HEK293 (cell line): ENCODE data around the gene TNP2.

ENCODE experiments used
- CTCF ChIA-PET: fragments of 350-600 bp; formaldehyde crosslinking; extraction: SDS; loops from one replicate; lab custom pipeline; 2021; ENCODE audit warnings: antibody characterized with exemption; lab: Yijun Ruan, JAX
- POLR2A ChIA-PET: fragments of 300-600 bp; formaldehyde crosslinking; extraction: SDS; loops from one replicate; lab custom pipeline; 2020; ENCODE audit warnings: antibody characterized with exemption, inconsistent platforms; lab: Yijun Ruan, JAX
- H3K27ac ChIP-seq: fragments of 200-500 bp; sonication (Bioruptor generic); 2 replicates; pipeline ENCODE4 v1.5.1; 2014; ENCODE audit warnings: low read depth, low read length, control low read depth, inconsistent platforms; ENCODE audit errors: extremely low read depth
- H3K36me3 ChIP-seq, 2 experiments: fragments of 200-500 bp in 1 of 2; sonication (Bioruptor generic) in 1 of 2; 1 replicate in 1 of 2; 2 replicates in 1 of 2; pipeline ENCODE4 v1.5.1; 2014 to 2017; ENCODE audit warnings: inconsistent platforms in 2 of 2, low read length in 2 of 2; ENCODE audit not compliant: control insufficient read depth in 2 of 2, insufficient read depth in 1 of 2
- H3K4me1 ChIP-seq: fragments of 200-500 bp; sonication (Bioruptor generic); 2 replicates; pipeline ENCODE4 v1.5.1; 2014; ENCODE audit warnings: mild to moderate bottlenecking, low read length, inconsistent platforms; ENCODE audit not compliant: control insufficient read depth, insufficient read depth
- H3K4me3 ChIP-seq: 2 replicates; pipeline ENCODE4 v1.5.1; 2011; ENCODE audit warnings: low read depth, mild to moderate bottlenecking, control low read depth, low read length, moderate library complexity
- H3K9me3 ChIP-seq: fragments of 200-500 bp; sonication (Bioruptor generic); 2 replicates; pipeline ENCODE4 v1.5.1; 2014; ENCODE audit warnings: low read depth, low read length, inconsistent platforms; ENCODE audit not compliant: control insufficient read depth, insufficient read depth
- FEZF1 ChIP-seq: fragments of 450-650 bp; formaldehyde crosslinking; IDR thresholded peaks from 2 replicates; pipeline ENCODE4 v1.5.1; 2016; ENCODE audit warnings: missing biosample characterization, missing genetic modification characterization
- HOXD13 ChIP-seq: sonication (generic); formaldehyde crosslinking; IDR thresholded peaks from 2 replicates; pipeline ENCODE4 v1.8.0; 2022; ENCODE audit warnings: missing genetic modification reagents, borderline replicate concordance
- IKZF3 ChIP-seq: fragments of 450-650 bp; IDR thresholded peaks from 2 replicates; pipeline ENCODE4 v1.5.0; 2018; ENCODE audit warnings: missing biosample characterization, mild to moderate bottlenecking, missing genetic modification characterization, moderate library complexity
- ZBTB7A ChIP-seq: fragments of 450-650 bp; formaldehyde crosslinking; IDR thresholded peaks from 2 replicates; pipeline ENCODE4 v1.5.1; 2016; ENCODE audit warnings: low read depth, missing biosample characterization, missing genetic modification characterization
- ZFHX2 ChIP-seq: fragments of 450-650 bp; formaldehyde crosslinking; conservative IDR thresholded peaks from 2 replicates; pipeline ENCODE4 v1.5.1; 2016; ENCODE audit warnings: missing biosample characterization, missing genetic modification characterization
- ZFP3 ChIP-seq: fragments of 450-650 bp; formaldehyde crosslinking; IDR thresholded peaks from 2 replicates; pipeline ENCODE4 v1.5.1; 2016; ENCODE audit warnings: low read depth, missing biosample characterization, missing genetic modification characterization
- ZNF600 ChIP-seq: fragments of 450-650 bp; formaldehyde crosslinking; IDR thresholded peaks from 2 replicates; pipeline ENCODE4 v1.5.1; 2016; ENCODE audit warnings: missing biosample characterization, missing genetic modification characterization
- ZNF830 ChIP-seq: fragments of 450-650 bp; IDR thresholded peaks from 2 replicates; pipeline ENCODE4 v1.5.0; 2018; ENCODE audit warnings: missing biosample characterization, missing genetic modification characterization, low read depth, mild to moderate bottlenecking, moderate library complexity
- ZNF837 ChIP-seq: fragments of 450-650 bp; formaldehyde crosslinking; IDR thresholded peaks from 2 replicates; pipeline ENCODE4 v1.5.1; 2016; ENCODE audit warnings: missing biosample characterization, missing genetic modification characterization
- TF ChIP-seq, protein P1 (sequence below): fragments of 450-650 bp; formaldehyde crosslinking; IDR thresholded peaks from 2 replicates; pipeline ENCODE4 v1.5.1; 2016; ENCODE audit warnings: missing biosample characterization, missing genetic modification characterization
- TF ChIP-seq, protein P2 (sequence below): fragments of 450-650 bp; formaldehyde crosslinking; IDR thresholded peaks from 2 replicates; pipeline ENCODE4 v1.5.1; 2016; ENCODE audit warnings: missing biosample characterization, missing genetic modification characterization
- TF ChIP-seq, protein P3 (sequence below): fragments of 450-650 bp; formaldehyde crosslinking; IDR thresholded peaks from 2 replicates; pipeline ENCODE4 v1.5.1; 2016; ENCODE audit warnings: missing biosample characterization, missing genetic modification characterization
- TF ChIP-seq, protein P4 (sequence below): fragments of 450-650 bp; formaldehyde crosslinking; IDR thresholded peaks from 2 replicates; pipeline ENCODE4 v1.5.1; 2016; ENCODE audit warnings: missing biosample characterization, missing genetic modification characterization
- TF ChIP-seq, protein P5 (sequence below): fragments of 450-650 bp; formaldehyde crosslinking; IDR thresholded peaks from 2 replicates; pipeline ENCODE4 v1.5.1; 2017; ENCODE audit warnings: missing biosample characterization, missing genetic modification characterization
- TF ChIP-seq, protein P6 (sequence below): fragments of 450-650 bp; IDR thresholded peaks from 2 replicates; pipeline ENCODE4 v1.5.1; 2018; ENCODE audit warnings: missing biosample characterization, missing genetic modification characterization

Gene TNP2

DNA sequence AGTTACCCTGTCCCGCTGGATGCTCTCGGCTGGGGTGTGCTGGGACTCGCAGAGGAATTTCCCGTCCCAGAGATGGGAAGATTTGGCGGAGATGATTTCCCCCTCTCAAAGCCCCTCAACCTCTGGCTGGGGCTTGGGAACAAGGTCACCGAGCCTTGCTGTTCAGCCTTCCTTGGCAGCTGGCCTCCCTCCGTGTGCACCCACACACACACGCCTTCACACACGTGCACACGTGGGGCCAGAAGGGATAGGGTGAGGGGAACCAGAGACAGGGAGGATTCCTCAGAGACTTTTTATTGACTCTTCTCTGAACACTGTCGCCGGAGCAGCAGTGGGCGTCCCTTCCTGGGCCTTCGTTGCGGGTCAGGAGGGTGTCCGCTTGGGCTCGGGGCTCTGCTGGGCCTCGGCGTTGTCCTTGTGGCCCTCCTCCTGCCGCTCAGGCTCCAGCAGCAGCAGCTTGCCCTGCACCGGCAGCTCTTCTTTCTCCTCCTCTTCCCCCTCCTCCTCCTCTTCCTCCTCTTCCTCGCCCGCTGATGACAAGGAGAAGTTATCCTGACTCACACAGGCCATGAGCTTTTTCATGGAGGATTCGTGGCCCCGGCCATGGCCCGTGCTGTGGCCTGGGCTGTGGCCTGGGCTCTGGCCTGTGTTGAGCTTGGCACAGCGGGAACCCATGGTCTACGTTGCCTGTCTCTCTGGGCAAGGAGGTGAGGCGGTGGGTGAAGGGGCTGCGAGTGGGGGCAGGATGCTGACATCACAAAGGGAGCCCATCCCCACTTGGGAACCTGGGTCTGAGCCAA lies 4.0 kb upstream of the TNP2 start, which contains the start of gene PRM3:
Gene PRM3, minus strand, starts transcription at position 709 of the 800 bp plus-strand sequence. Its CDS starts 34 bp downstream, at position 675.
- ChIA-PET POLR2A (interaction anchor here (2.6 kb wide), 1 partner anchor 17 kb away, joined by 10 read pairs; the partner anchor contains the start of gene SOCS1), CTCF (interaction anchor here (1.1 to 1.3 kb wide), 2 partner anchors 16 to 17 kb away, joined by 6 to 9 read pairs; partner anchors contain the start of gene SOCS1)
- H3K27ac ChIP-seq = peak within 1 kb of the TSS; percentile 45; the same call in 1 of the 2 replicates

DNA sequence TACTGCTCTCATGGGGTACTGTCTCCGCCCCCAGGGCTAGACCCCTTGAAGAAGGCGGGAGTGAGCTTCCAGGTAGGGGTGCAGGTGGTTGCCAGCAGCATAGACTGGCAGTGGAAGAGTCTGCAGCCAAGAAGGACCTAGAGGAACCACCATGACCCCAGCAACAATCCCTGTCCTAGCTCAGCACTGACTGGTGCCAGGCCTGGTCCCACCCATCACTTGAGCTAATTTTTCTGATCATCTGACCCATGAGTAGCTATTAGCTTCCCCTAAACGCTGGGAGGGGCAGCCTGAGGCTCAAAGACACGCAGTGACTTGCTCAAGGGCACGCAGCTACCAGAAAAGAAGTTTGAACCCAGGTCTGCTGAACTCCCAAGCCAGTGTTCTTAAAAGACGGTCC lies 3.4 kb upstream of the TNP2 start:
- Histone ChIP-seq H3K4me1 (peaks cover 5% of the 10 kb centered on the region), H3K27ac (no peak overlapping the region), H3K4me3 (no peak overlapping the region), H3K9me3 (no peaks in the 10 kb centered on the region), H3K36me3 (no peaks in the 10 kb centered on the region)
- CTCF ChIA-PET = interaction anchor here (0.6 to 1.3 kb wide), 2 partner anchors 15 to 76 kb away, joined by 5 to 9 read pairs; no protein-coding TSS in a partner anchor
- POLR2A ChIA-PET = no interaction called here
- TF ChIP-seq ZFP3 (tag by site-specific recombination) (no peak), FEZF1 (no peak), IKZF3 (tag by site-specific recombination) (no peak), ZNF830 (no peak), ZNF837 (no peak), ZBTB7A (tag by site-specific recombination) (no peak)
- TF ChIP-seq, protein P1, sequence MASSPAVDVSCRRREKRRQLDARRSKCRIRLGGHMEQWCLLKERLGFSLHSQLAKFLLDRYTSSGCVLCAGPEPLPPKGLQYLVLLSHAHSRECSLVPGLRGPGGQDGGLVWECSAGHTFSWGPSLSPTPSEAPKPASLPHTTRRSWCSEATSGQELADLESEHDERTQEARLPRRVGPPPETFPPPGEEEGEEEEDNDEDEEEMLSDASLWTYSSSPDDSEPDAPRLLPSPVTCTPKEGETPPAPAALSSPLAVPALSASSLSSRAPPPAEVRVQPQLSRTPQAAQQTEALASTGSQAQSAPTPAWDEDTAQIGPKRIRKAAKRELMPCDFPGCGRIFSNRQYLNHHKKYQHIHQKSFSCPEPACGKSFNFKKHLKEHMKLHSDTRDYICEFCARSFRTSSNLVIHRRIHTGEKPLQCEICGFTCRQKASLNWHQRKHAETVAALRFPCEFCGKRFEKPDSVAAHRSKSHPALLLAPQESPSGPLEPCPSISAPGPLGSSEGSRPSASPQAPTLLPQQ (tag by site-specific recombination) = no peak
- TF ChIP-seq, protein P2, sequence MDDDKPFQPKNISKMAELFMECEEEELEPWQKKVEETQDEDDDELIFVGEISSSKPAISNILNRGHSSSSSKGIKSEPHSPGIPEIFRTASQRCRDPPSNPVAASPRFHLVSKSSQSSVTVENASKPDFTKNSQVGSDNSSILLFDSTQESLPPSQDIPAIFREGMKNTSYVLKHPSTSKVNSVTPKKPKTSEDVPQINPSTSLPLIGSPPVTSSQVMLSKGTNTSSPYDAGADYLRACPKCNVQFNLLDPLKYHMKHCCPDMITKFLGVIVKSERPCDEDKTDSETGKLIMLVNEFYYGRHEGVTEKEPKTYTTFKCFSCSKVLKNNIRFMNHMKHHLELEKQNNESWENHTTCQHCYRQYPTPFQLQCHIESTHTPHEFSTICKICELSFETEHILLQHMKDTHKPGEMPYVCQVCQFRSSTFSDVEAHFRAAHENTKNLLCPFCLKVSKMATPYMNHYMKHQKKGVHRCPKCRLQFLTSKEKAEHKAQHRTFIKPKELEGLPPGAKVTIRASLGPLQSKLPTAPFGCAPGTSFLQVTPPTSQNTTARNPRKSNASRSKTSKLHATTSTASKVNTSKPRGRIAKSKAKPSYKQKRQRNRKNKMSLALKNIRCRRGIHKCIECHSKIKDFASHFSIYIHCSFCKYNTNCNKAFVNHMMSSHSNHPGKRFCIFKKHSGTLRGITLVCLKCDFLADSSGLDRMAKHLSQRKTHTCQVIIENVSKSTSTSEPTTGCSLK (tag by site-specific recombination) = no peak
- TF ChIP-seq, protein P3, sequence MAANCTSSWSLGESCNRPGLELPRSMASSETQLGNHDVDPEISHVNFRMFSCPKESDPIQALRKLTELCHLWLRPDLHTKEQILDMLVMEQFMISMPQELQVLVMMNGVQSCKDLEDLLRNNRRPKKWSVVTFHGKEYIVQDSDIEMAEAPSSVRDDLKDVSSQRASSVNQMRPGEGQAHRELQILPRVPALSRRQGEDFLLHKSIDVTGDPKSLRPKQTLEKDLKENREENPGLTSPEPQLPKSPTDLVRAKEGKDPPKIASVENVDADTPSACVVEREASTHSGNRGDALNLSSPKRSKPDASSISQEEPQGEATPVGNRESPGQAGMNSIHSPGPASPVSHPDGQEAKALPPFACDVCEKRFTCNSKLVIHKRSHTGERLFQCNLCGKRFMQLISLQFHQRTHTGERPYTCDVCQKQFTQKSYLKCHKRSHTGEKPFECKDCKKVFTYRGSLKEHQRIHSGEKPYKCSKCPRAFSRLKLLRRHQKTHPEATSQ (tag by site-specific recombination) = no peak
- TF ChIP-seq, protein P4, sequence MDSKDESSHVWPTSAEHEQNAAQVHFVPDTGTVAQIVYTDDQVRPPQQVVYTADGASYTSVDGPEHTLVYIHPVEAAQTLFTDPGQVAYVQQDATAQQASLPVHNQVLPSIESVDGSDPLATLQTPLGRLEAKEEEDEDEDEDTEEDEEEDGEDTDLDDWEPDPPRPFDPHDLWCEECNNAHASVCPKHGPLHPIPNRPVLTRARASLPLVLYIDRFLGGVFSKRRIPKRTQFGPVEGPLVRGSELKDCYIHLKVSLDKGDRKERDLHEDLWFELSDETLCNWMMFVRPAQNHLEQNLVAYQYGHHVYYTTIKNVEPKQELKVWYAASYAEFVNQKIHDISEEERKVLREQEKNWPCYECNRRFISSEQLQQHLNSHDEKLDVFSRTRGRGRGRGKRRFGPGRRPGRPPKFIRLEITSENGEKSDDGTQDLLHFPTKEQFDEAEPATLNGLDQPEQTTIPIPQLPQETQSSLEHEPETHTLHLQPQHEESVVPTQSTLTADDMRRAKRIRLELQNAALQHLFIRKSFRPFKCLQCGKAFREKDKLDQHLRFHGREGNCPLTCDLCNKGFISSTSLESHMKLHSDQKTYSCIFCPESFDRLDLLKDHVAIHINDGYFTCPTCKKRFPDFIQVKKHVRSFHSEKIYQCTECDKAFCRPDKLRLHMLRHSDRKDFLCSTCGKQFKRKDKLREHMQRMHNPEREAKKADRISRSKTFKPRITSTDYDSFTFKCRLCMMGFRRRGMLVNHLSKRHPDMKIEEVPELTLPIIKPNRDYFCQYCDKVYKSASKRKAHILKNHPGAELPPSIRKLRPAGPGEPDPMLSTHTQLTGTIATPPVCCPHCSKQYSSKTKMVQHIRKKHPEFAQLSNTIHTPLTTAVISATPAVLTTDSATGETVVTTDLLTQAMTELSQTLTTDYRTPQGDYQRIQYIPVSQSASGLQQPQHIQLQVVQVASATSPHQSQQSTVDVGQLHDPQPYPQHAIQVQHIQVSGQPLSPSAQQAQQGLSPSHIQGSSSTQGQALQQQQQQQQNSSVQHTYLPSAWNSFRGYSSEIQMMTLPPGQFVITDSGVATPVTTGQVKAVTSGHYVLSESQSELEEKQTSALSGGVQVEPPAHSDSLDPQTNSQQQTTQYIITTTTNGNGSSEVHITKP (tag by site-specific recombination) = no peak

More for the DNA sequence above, 4.0 kb upstream of the TNP2 start, which contains the start of gene PRM3:
- no peaks in the 10 kb centered on the region for H3K9me3 ChIP-seq
- H3K36me3 ChIP-seq = no peaks in the 10 kb centered on the region
- no peak within 1 kb of the TSS for H3K4me3 ChIP-seq
- TF ChIP-seq, protein P5, sequence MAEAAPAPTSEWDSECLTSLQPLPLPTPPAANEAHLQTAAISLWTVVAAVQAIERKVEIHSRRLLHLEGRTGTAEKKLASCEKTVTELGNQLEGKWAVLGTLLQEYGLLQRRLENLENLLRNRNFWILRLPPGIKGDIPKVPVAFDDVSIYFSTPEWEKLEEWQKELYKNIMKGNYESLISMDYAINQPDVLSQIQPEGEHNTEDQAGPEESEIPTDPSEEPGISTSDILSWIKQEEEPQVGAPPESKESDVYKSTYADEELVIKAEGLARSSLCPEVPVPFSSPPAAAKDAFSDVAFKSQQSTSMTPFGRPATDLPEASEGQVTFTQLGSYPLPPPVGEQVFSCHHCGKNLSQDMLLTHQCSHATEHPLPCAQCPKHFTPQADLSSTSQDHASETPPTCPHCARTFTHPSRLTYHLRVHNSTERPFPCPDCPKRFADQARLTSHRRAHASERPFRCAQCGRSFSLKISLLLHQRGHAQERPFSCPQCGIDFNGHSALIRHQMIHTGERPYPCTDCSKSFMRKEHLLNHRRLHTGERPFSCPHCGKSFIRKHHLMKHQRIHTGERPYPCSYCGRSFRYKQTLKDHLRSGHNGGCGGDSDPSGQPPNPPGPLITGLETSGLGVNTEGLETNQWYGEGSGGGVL (tag by site-specific recombination) = 0 out of 2 replicates have a peak, but pooled peaks have one; percentile 40
- no peak for TF ChIP-seq HOXD13 (CRISPR knock-in tag)
- TF ChIP-seq, protein P2 (tag by site-specific recombination) = no peak
- TF ChIP-seq, protein P6, sequence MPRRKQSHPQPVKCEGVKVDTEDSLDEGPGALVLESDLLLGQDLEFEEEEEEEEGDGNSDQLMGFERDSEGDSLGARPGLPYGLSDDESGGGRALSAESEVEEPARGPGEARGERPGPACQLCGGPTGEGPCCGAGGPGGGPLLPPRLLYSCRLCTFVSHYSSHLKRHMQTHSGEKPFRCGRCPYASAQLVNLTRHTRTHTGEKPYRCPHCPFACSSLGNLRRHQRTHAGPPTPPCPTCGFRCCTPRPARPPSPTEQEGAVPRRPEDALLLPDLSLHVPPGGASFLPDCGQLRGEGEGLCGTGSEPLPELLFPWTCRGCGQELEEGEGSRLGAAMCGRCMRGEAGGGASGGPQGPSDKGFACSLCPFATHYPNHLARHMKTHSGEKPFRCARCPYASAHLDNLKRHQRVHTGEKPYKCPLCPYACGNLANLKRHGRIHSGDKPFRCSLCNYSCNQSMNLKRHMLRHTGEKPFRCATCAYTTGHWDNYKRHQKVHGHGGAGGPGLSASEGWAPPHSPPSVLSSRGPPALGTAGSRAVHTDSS = peak; percentile 73
- TF ChIP-seq ZFHX2 (tag by site-specific recombination) = peak; percentile 54
- no peak for TF ChIP-seq ZNF600 (tag by site-specific recombination)
- H3K4me1 ChIP-seq = peaks cover 5% of the 10 kb centered on the region
